ENCODE data around the gene GLRX5. TPM values are rescaled to one million over a fixed set of nuclear protein-coding genes. Genes with fewer than 3 reads are reported as not detected.

The GLRX5 gene
- total and polyA plus RNA-seq, 2 experiments from 2014 or later = 91.4 to 130 TPM

GRCh38 chr14:95518045-95518751 is 16.7 kb upstream of the GLRX5 start:
- H3K9me2 ChIP-seq (ENCODE audit: insufficient read depth) = no peaks in the 10 kb centered on the region

More at GRCh38 chr14:95518045-95518751, 16.7 kb upstream of the GLRX5 start:
- peaks cover 3% of the 10 kb centered on the region; the same call in 1 of the 2 replicates for H3K4me1 ChIP-seq (ENCODE audit: insufficient read depth)
- H3K36me3 ChIP-seq (ENCODE audit: insufficient read depth) = no peaks in the 10 kb centered on the region
- Mint-ChIP-seq H3K27ac (no peak overlapping the region), H3K36me3 (ENCODE audit: low read depth) (no peaks in the 10 kb centered on the region), H3K4me3 (no peak overlapping the region), H3K4me1 (peaks cover 10% of the 10 kb centered on the region), H3K27me3 (ENCODE audit: insufficient read depth, low read depth, poor library complexity) (peaks cover 20% of the 10 kb centered on the region), H3K9me3 (no peaks in the 10 kb centered on the region)
- DNase-seq (ENCODE audit: low spot score) (no peak), ATAC-seq (no peak)
- no peaks in the 10 kb centered on the region; the same call in 1 of the 2 replicates for H3F3A ChIP-seq (replicated peaks; ENCODE audit: low read depth)
- no peaks in the 10 kb centered on the region for H3K79me2 ChIP-seq (replicated peaks; ENCODE audit: insufficient read depth)
- H3K27me3 ChIP-seq (ENCODE audit: insufficient read depth) = peaks cover 45% of the 10 kb centered on the region
- no peak for TF ChIP-seq ZNF114 (CRISPR knock-in tag; IDR thresholded peaks at IDR 0.05)
- TF ChIP-seq ZNF462 (CRISPR knock-in tag; IDR thresholded peaks at IDR 0.05) = no peak
- TF ChIP-seq REST (IDR thresholded peaks at IDR 0.05; ENCODE audit: unreplicated experiment) = no peak
- no peak overlapping the region for H3K27ac ChIP-seq (ENCODE audit: low read depth)
- H4K20me1 ChIP-seq (replicated peaks; ENCODE audit: insufficient read depth) = no peaks in the 10 kb centered on the region; the same call in 1 of the 2 replicates
- no peak overlapping the region for H3K4me3 ChIP-seq
- no peak overlapping the region for H3K4me2 ChIP-seq
- H2AFZ ChIP-seq = no peak overlapping the region
